ENCODE measurements around the gene ZNF836.

ZNF836 gene

DNA sequence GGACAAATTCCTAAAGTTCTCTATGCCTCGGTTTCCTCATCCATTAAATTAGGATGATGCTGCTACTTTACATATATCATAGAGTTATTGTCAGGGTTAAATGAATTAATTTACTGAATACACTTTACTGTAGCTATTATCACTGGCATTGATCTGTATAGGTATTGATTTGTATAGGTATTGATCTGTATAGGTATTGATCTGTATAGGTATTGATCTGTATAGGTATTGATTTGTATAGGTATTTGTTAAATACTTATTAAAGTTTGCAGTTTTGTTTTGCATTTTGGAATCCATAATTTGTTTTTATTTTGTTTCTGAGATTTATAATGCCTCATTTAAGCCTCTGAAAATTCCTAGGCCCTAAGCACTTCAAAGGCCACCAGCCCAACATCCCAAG is 16.0 kb upstream of the ZNF836 start:
- DNase-seq, result no peak

DNA sequence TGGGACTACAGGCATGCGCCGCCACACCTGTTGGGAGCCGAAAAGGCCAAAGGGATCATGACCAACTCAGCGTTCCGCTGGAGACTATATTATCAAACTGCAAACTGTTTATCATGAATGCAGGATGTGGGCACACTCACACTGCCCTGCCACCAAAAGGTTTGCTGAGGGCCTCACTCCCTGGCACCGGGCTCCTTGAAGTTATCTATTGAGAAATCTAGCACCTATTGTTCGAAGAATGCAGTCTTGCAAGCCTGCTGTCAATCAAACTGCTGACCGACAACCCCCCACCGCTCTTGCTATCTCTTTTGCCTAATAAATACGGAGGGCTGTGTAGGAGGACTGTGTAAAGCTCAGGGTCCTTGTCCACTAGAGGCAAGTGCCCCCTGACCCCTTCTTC is 5.2 kb upstream of the ZNF836 start:
- no peak for DNase-seq

DNA sequence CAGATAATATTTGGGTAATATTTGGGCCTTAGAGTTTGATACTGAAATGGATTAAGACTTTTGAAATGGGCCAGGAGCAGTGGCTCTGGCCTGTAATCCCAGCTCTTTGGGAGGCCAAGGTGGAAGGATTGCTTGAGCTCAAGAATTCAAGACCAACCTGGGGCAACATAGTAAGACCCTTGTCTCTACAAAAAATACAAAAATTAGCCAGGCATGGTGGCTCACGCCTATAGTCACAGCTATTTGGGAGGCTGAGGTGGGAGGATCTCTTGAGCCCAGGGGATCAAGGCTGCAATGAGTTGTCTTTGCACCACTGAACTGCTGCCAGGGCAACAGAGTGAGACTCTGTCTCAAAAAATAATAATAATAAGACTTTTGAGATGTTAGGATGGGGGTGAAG is 926 bp upstream of the ZNF836 start:
- no peak for DNase-seq

DNA sequence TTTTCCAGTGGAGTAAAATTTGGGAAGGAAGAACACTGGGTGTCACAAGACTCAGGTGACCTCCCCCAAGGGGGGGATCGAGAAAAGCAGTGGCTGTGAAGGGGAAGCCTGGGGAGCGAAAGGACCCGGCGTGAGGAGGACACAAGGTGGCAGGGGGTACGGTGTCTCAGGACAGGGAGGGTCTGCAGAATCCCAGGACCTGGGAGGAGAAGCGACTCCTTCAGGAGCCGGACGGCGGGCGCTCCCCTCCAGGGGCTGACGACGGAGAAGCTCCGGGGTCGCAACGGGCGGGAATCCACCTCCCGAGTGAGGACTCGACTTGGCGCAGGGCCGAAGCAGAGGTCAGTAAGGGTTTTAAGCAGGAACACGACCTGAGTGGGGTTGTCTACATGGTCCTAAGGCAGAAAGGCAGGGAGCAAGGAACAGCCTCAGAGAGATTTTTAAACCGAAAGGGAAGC is 529 bp downstream of the ZNF836 start:
- no peak for DNase-seq

DNA sequence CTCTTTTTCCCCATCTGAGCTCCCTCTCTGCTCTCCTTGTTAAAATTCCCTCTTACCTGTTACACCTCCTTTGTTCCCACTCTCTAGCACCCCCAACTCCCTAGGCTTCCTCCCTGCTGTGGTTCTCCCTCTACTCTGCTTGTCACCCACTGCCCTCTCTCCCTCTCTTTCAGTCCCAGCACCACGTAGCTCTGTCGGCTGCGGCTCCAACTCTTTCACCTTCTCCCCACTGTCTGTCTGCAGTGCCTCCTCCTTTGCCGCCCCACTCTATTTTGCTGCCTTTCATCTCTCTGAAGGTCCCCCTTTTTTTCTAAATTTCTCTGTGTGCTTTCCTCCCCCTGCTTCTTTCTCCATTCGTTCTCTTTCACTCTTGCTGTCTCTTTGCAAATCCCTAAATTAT is 1.1 kb downstream of the ZNF836 start:
- DNase-seq, result no peak

DNA sequence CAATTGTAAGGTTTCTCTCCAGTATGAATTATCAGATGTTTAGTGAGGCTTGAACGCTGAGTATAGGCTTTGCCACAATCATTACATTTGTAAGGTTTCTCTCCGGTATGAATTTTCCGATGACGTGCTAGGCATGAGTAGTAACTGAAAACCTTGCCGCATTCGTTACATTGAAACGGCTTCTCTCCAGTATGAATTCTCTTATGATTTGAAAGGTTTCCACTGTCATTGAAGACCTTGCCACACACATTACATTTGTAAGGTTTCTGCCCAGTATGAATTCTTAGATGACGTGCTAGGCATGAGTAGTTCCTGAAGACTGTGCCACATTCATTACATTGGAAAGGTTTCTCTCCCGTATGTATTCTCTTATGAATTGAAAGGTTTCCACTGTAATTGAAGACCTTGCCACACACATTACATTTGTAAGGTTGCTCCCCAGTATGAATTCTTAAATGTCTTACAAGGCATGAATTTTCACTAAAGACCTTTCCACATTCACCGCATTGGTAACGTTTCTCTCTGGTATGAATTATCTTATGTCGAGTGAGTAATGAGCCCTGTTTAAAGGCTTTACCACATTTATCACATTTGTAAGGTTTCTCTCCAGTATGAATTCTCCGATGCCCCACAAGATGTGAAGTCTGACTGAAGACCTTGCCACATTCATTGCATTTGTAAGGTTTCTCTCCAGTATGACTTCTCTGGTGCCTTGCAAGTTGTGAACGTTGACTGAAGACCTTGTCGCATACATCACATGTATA is 15.6 kb downstream of the ZNF836 start:
- no peak for DNase-seq

DNA sequence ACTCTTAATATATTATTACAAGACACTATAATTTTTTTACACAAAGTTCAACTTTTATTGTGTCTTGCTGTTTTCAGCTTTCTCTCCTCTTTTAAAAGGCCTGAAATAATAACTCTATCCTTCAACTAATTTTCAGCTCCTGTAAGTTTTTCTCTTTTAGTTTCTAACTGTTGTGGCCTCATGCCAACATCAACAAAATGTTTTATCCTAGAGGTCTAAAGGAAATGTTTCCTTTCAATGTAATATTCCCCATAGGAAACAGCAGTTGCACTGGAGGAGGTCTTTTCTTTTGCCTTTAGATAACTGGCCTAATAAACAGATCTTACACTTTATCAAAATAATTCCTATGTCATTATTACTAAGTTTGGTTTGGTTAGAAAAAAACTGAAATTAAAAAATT is 23.2 kb downstream of the ZNF836 start:
- DNase-seq, result no peak

DNA sequence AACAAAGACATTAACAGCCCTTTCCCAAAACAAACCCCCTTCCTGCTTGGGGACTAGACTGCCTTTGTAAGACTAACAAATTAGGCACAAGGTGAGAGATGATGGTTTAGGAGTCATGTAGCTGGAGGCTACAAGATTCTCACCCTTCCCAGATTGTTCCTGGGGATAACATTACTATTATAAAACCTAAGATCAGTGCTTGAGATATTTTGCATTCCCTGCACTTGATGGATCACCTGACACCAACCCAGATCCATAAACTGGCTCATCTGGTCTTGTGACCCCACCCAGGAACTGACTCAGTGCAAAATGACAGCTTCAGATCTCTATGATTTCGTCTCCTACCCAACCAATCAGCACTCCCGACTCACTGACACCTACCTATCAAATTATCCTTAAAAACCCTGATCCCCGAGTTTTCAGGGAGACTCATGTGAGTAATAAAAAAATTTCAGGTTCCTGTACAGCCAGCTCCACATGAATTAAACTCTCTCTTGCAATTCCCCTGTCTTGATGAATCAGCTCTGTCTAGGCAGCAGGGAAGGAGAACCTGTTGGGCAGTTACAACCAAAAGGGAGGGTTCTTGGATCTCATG is 29.3 kb downstream of the ZNF836 start:
- DNase-seq, result no peak

DNA sequence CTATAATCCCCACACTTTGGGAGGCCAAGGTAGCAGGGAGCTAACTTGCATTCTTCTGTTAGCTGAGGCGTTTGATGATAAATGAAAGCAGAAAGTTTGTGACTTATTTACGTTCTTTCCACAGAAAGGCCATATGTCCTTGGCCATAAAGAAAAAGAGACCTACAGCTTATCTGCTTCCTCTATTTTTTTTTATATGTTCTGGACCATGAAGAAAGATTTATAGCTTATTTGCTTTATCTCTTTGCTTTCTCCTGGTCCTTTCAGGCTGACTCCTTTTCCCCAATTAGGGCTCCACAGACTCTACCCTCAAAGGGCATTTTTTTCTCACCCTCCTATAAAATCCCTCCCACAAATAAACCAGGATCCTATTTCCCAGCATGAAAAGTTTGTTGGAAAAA is 30.2 kb downstream of the ZNF836 start:
- DNase-seq, result no peak

DNA sequence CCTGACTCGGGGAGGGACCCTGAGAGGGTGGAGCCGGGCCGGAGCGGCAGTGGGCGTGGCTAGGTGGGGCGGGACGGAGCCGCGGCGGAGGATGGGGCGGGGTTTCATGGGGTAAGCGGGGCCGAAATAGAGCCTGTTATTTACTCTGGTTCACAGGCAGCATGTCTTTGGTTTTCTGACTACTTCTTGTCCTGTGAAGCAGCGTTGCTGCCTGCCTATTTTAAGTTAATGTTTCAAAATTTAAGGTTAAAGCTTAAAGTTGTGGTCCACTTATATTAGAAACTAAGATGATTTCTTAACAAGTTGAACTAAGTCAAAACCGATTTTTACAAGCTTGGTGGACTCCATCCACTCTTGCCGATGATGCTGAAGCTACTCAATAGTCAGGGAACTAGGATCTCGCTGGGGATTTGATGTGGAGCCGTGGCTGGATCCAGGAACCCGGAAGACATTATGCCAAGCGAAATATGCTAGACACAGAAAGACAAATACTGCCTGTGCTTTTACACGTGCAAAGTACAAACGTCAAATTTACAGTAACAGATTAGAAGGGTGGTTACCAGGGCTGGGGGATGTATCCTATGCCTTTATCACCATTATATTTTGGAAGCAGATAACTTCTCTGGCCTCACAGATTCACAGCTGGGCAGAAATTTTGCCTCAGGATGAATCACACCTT is 31.2 kb downstream of the ZNF836 start:
- DNase-seq, result peak; percentile 97

DNA sequence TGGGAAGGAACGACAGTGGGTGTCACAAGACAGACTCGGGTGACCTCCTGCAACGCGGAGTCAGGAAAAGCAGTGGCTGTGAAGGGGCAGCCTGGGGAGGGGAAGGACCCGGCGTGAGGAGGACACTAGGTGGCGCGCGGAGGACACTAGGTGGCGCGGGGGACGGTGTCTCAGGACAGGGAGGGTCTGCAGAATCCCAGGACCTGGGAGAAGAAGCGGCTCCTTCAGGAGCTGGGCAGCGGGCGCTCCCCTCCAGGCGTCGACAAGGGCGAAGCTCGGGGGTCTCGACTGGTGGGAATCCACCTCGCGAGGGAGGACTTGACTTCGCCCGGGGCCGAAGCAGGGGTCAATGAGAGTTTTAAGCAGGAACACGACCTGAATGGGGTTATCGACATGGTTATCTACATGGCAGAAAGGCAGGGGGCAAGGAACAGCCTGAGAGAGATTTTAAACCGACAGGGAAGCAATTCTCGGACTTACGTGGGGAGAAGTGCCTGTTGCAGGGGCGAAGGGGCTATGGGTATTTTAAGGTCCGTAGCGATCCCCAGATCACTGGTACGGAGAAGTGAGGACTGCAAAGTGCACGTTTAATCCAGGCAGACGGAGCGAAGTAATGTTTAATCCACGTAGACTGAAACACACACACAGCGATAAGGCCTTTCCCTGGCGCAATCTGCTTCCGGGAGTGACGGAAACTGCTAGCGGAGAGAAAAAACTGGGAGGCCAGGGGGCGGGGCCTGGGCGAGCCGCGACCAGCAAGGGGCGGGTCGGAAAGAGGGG is 32.0 kb downstream of the ZNF836 start, which contains the start of gene ZNF616:
Gene ZNF616, minus strand, starts transcription at position 687 of the 780 bp plus-strand sequence. CDS start 9,426 bp downstream, outside the sequence.
- DNase-seq, result peak; percentile 70

DNA sequence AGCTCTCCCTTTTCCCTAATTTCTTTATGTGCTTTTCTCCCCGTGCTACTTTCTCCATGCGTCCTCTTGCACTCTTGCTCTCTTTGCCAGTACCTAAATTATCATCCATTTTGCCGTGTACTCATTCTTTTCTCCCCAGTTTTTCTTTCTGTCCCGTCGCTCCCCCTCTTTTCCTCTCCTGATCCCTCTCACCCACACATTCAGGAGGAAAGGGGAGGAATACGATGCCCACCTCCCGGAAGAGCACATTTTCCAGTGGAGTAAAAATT is 32.5 kb downstream of the ZNF836 start:
- no peak for DNase-seq

DNA sequence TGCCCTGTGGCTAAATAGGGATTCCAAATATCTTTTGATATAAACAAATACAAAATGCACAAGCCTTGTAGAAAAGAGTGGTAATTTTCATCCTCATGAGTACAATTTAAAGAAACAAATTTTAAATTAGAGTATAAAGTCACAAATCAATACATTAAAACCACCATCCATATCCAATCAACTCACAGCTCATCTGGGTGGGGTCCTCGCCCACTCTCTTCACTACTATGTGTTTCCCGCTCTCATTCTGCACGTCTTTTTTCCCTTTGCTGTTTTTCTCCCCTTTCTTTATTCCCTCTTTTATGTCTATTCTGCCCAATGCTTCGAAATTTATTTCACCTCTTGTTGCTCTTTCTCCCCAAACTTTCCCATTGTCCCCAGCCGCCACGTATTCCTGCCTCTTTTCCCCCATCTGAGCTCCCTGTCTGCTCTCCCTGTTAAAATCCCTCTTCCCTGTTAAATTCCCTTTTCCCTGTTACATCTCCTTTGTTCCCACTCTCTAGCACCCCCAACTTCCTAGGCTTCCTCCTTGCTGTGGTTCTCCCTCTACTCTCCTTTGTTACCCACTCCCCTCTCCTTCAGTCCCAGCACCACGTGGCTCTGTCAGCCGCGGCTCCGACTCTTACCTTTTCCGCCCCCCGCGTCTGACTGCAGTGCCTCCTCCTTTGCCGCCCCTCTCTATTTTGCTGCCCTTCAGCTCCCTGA is 33.0 kb downstream of the ZNF836 start:
- peak; percentile 8 for DNase-seq

DNA sequence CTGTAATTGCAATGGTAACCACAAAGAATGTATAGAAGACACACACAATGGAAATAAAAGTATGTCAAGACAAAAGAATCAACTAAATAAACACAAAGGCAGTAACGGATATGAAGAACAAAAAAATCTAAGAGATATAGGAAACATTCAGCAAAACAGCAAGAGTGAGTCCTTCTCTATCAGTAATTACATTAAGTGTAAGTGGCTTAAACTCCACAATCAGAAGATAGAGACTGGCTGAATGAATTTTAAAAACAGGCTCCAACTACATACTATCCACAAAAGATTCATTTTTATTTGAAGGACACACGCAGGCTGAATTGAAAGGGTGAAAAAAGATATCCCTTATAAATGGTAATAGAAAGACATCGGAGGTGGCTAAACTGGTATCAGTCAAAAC is 51.1 kb downstream of the ZNF836 start:
- no peak for DNase-seq

DNA sequence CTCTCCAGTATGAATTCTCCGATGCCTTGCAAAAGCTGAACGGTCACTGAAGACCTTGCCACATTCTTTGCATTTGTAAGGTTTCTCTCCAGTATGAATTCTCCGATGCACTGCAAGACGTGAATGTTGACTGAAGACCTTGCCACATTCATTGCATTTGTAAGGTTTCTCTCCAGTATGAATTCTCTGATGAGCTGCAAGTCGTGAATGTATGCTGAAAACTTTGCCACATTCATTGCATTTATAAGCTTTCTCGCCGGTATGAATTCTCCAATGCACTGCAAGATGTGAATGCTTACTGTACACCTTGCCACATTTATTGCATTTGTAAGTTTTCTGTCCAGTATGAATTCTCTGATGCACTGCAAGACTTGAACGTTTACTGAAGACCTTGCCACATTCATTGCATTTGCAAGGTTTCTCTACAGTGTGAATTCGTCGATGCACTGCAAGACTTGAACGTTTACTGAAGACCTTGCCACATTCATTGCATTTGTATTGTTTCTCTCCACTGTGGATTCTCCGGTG is 55.8 kb downstream of the ZNF836 start:
- no peak for DNase-seq

DNA sequence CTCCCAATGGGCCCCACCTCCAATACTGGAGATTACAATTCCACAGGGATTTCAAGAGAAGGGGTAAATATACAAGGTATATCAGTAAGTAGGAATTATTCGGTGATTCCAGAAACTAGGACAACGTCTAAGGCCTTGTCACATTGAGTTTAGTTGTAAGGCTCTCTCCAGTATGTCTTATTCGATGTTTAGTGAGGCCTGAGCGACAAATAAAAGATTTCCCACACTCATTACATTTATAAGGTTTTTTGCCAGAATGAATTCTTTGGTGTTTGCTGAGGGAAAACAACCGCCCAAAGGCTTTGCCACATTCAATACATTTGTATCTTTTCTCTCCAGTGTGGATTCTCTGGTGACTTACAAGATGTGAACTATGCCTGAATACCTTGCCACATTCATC is 56.7 kb downstream of the ZNF836 start:
- no peak for DNase-seq

DNA sequence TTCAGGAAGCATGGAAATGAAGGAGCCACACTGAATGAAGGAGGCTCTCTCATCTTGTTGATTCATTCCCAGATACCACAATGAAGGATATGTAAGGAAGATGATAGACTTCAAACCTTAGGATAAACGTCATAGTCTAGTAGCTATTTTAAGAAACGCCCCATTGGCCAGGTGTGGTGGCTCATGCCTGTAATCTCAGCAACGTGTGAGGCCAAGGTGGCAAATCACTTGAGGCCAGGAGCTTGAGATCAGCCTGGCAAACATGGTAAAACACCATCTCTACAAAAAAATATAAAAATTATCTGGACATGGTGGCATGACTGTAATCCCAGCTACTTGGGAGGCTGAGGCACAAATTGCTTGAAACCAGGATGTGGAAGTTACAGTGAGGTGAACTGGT is 58.8 kb downstream of the ZNF836 start:
- no peak for DNase-seq

DNA sequence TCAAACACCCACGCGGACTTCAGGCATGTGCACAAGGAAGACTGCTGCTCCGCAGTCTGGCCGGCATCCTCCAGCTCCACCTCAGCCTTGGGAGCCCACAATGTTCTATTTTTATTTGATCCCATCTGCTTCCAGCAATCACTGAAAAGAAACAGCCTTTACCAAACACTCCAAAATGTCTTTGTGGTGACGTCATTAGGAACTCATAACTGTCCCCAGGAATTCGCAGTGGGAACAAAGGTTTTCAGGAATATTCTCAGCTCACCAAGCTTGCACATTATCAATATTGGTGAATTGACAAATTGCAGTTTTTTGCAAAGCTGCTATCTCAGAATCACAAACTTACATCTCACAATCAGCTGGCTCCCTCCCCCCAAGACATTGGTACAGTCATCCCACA is 60.6 kb downstream of the ZNF836 start:
- DNase-seq, result no peak
